NT2/D1 (cell line): ENCODE results near the gene AOPEP.

Experiments
- SUZ12 ChIP-seq: IDR thresholded peaks from 2 replicates; pipeline ENCODE4 v1.6.1; 2011; ENCODE audit not compliant: insufficient read length, insufficient read depth; ENCODE audit errors: extremely low read depth
- YY1 ChIP-seq: IDR thresholded peaks from 2 replicates; pipeline ENCODE4 v1.6.1; 2011; ENCODE audit not compliant: insufficient read length, insufficient read depth

GRCh38 chr9:94819161-94819687, 92.7 kb downstream of the AOPEP start:
- no peak for TF ChIP-seq YY1
- TF ChIP-seq SUZ12: no peak
